Panc1 (cell line): Measurements from ENCODE around the gene CYTH4.

Experiments used
- CTCF ChIP-seq: fragments of 450-650 bp; IDR thresholded peaks from 2 replicates; pipeline ENCODE4 v1.5.1; 2017; ENCODE audit warnings: mild to moderate bottlenecking
- POLR2AphosphoS5 ChIP-seq: IDR thresholded peaks from 2 replicates; pipeline ENCODE4 v1.6.1; 2012; ENCODE audit warnings: mild to moderate bottlenecking, low read depth, low read length, moderate library complexity
- REST ChIP-seq, 2 experiments: IDR thresholded peaks; 2 replicates each; pipeline ENCODE4 v1.6.1; 2011 to 2012; ENCODE audit warnings: low read depth in 2 of 2, control low read depth in 1 of 2, low read length in 1 of 2, mild to moderate bottlenecking in 1 of 2, moderate library complexity in 1 of 2; ENCODE audit not compliant: insufficient read depth in 1 of 2

- TF ChIP-seq CTCF, result no peak
- no peak for TF ChIP-seq REST (IDR thresholded peaks at IDR 0.05; ENCODE audit: insufficient read depth in 1 of 2, low read depth in 2 of 2, low read length in 1 of 2)
- TF ChIP-seq POLR2AphosphoS5, result no peak
Measured at GRCh38 chr22:37287550-37287951, 5.2 kb downstream of the CYTH4 start.
